IMR-90 (cell line): ENCODE results near the gene CDNF. TPM values are rescaled to one million over a fixed set of nuclear protein-coding genes. Genes with fewer than 3 reads are reported as not detected.

ENCODE experiments used
- ATAC-seq: fragments of 200-7000 bp; cut with Tn5 transposase; 2 replicates; pipeline ENCODE4 v1.9.1; 2020; ENCODE audit warnings: low read depth, mild to moderate bottlenecking, moderate library complexity
- BruUV-seq: library from RNA; stranded (reverse); fragments of 400-500 nt; replicated peaks from 2 replicates; lab custom pipeline; 2021; lab: Mats Ljungman, UMichigan
- CTCF ChIA-PET: fragments of 300-600 bp; formaldehyde crosslinking; extraction: SDS; loops from one replicate; lab custom pipeline; 2021; ENCODE audit warnings: antibody characterized with exemption; lab: Yijun Ruan, JAX
- POLR2A ChIA-PET: fragments of 300-600 bp; sonication (Branson Sonifier 250); formaldehyde crosslinking; loops from one replicate; lab custom pipeline; 2022; ENCODE audit warnings: antibody characterized with exemption; ENCODE audit not compliant: unreplicated experiment; lab: Charles Lee
- DNase-seq: peaks from one replicate; pipeline ENCODE4 v3.0.0; 2013
- H2AFZ ChIP-seq: replicated peaks from 2 replicates; pipeline ENCODE3; 2013; ENCODE audit warnings: low read length, mild to moderate bottlenecking; ENCODE audit not compliant: poor library complexity
- H2AK5ac ChIP-seq: 2 replicates; pipeline ENCODE4 v1.6.1; 2013; ENCODE audit warnings: low read depth, low read length, inconsistent platforms
- H2AK9ac ChIP-seq: replicated peaks from 2 replicates; pipeline ENCODE3; 2013; ENCODE audit warnings: mild to moderate bottlenecking, low read depth, low read length, moderate library complexity; ENCODE audit not compliant: poor library complexity
- H2BK120ac ChIP-seq: 2 replicates; pipeline ENCODE4 v1.6.1; 2013; ENCODE audit warnings: low read depth, low read length, inconsistent platforms
- H2BK15ac ChIP-seq: 3 replicates; pipeline ENCODE4 v1.6.1; 2013; ENCODE audit warnings: low read depth, low read length, inconsistent platforms
- H2BK20ac ChIP-seq: 2 replicates; pipeline ENCODE4 v1.6.1; 2013; ENCODE audit warnings: low read depth, mild to moderate bottlenecking, inconsistent platforms, low read length, moderate library complexity
- H2BK5ac ChIP-seq: 2 replicates; pipeline ENCODE4 v1.6.1; 2013; ENCODE audit warnings: mild to moderate bottlenecking, low read depth, low read length, inconsistent platforms; ENCODE audit not compliant: poor library complexity, severe bottlenecking
- H3K14ac ChIP-seq: replicated peaks from 2 replicates; pipeline ENCODE4 v1.6.1; 2013; ENCODE audit warnings: low read depth, low read length, inconsistent platforms
- H3K18ac ChIP-seq: 2 replicates; pipeline ENCODE4 v1.6.1; 2013; ENCODE audit warnings: low read depth, low read length, control low read depth
- H3K23ac ChIP-seq: 2 replicates; pipeline ENCODE4 v1.6.1; 2013; ENCODE audit warnings: low read depth, low read length, inconsistent platforms
- H3K27ac ChIP-seq: 2 replicates; pipeline ENCODE4 v1.5.1; 2013; ENCODE audit warnings: mild to moderate bottlenecking, control low read depth, low read length; ENCODE audit not compliant: insufficient read depth
- H3K27me3 ChIP-seq: 2 replicates; pipeline ENCODE4 v1.6.1; 2013; ENCODE audit warnings: low read length; ENCODE audit not compliant: control insufficient read depth, insufficient read depth
- H3K36me3 ChIP-seq: 2 replicates; pipeline ENCODE4 v1.6.1; 2013; ENCODE audit warnings: low read length, mixed read lengths; ENCODE audit not compliant: control insufficient read depth, insufficient read depth
- H3K4ac ChIP-seq: 2 replicates; pipeline ENCODE4 v1.6.1; 2013; ENCODE audit warnings: low read depth, low read length, inconsistent platforms
- H3K4me1 ChIP-seq: 2 replicates; pipeline ENCODE4 v1.6.1; 2013; ENCODE audit warnings: low read length, mixed read lengths; ENCODE audit not compliant: control insufficient read depth, insufficient read depth
- H3K4me2 ChIP-seq: 2 replicates; pipeline ENCODE4 v1.6.1; 2013; ENCODE audit warnings: low read depth, mild to moderate bottlenecking, control low read depth, low read length, moderate library complexity
- H3K4me3 ChIP-seq: 2 replicates; pipeline ENCODE4 v1.5.1; 2013; ENCODE audit warnings: low read depth, mild to moderate bottlenecking, control low read depth, low read length, moderate library complexity; ENCODE audit not compliant: insufficient read depth
- H3K56ac ChIP-seq: 2 replicates; pipeline ENCODE4 v1.6.1; 2013; ENCODE audit warnings: low read length, inconsistent platforms; ENCODE audit not compliant: insufficient read depth; ENCODE audit errors: extremely low read depth
- H3K79me1 ChIP-seq, 2 experiments: 2 replicates each; pipeline ENCODE4 v1.6.1; 2013; ENCODE audit warnings: low read length in 2 of 2, inconsistent platforms in 1 of 2, low read depth in 1 of 2
- H3K9ac ChIP-seq: 2 replicates; pipeline ENCODE4 v1.6.1; 2013; ENCODE audit warnings: low read depth, low read length, control low read depth
- H3K9me1 ChIP-seq: 2 replicates; pipeline ENCODE4 v1.6.1; 2013; ENCODE audit warnings: low read length, inconsistent platforms; ENCODE audit not compliant: insufficient read depth
- H3K9me3 ChIP-seq: 2 replicates; pipeline ENCODE4 v1.6.1; 2013; ENCODE audit warnings: low read length; ENCODE audit not compliant: control insufficient read depth, insufficient read depth
- H4K20me1 ChIP-seq: 2 replicates; pipeline ENCODE4 v1.6.1; 2013; ENCODE audit warnings: low read length, inconsistent platforms; ENCODE audit not compliant: insufficient read depth
- H4K5ac ChIP-seq: 2 replicates; pipeline ENCODE4 v1.6.1; 2013; ENCODE audit warnings: mild to moderate bottlenecking, low read depth, low read length, control low read depth
- H4K8ac ChIP-seq, 2 experiments: 2 replicates each; pipeline ENCODE4 v1.6.1; 2013; ENCODE audit warnings: low read depth in 2 of 2, low read length in 2 of 2, control low read depth in 1 of 2, inconsistent platforms in 1 of 2
- H4K91ac ChIP-seq: 2 replicates; pipeline ENCODE4 v1.6.1; 2013; ENCODE audit warnings: low read depth, low read length, inconsistent platforms; ENCODE audit not compliant: insufficient read depth
- NFE2L2 ChIP-seq: fragments of 150-350 bp; IDR thresholded peaks from 2 replicates; pipeline ENCODE4 v1.6.1; 2016; ENCODE audit warnings: low read depth, mild to moderate bottlenecking, low read length
- WGBS, 2 experiments: methylation state at CpG; one replicate each; pipeline versions ENCODE4 v1.1.5 to v1.1.7; 2013; ENCODE audit warnings: missing lambda C conversion rate in 2 of 2; ENCODE audit not compliant: insufficient read length in 1 of 2; ENCODE audit errors: extremely low coverage in 2 of 2; 5-methylcytosine and 5-hydroxymethylcytosine counted together
- dilution Hi-C: fragments of 300-500 bp; cut with HindIII; formaldehyde crosslinking; loops from one replicate; pipeline ENCODE4 v1.14.3; 2018; ENCODE audit warnings: low sequenced_read_pairs; ENCODE audit not compliant: unreplicated experiment
- in situ Hi-C: fragments of 300-500 bp; cut with MboI; formaldehyde crosslinking; loops from 3 replicates; pipeline ENCODE4 v1.14.3; 2019; ENCODE audit warnings: low sequenced_read_pairs, inconsistent platforms, mixed read lengths
- intact Hi-C: fragments of 100-400 bp; cut with micrococcal nuclease; formaldehyde crosslinking; loops from 2 replicates; pipeline ENCODE4 v1.10.0; 2022
- polyA plus RNA-seq, 3 experiments: library from polyadenylated mRNA; depleted of rRNA; stranded (reverse); fragments of >200 nt; gene quantifications; 2 replicates each; pipeline ENCODE4 v1.2.3, GENCODE V29; 2012; ENCODE audit warnings: low replicate concordance in 1 of 3
- total RNA-seq: library from RNA; depleted of rRNA; stranded (reverse); fragments of >200 nt; gene quantifications from 2 replicates; pipeline ENCODE4 v1.2.3, GENCODE V29; 2012
- TF ChIP-seq, protein P1 (sequence below): fragments of 150-350 bp; IDR thresholded peaks from 2 replicates; pipeline ENCODE4 v1.6.1; 2016; ENCODE audit warnings: low read depth, mild to moderate bottlenecking, low read length, moderate library complexity, borderline replicate concordance

Gene CDNF
- total and polyA plus RNA-seq, 2 of the 4 experiments (the other 2 are of a cell fraction), result 0.72 to 1.3 TPM

DNA sequence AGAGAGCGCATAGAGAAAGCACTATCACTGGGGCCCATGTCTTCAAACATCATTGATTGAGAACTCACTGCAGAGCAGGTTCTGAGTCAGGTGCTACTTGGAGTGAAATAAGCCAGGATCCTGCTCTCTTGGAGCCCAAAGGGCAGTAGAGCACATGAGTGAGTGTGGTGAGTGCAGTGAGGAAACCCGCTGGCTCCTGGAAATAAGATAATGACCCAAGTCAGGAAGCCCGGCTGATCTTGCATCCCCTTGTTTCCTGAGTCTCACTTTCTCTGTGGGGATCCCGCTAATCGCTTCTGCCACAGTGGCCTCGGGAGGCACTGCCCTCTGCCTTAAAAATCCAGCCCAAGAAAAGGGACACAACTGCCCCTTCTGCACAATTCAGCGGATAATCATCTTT, 56.1 kb downstream of the CDNF start:
- BruUV-seq, result no TSS peak
- WGBS, 2 experiments, result 86% methylated on average over 3 of the region's 7 CpGs; no CpG with 5 or more reads in 1 of the 2 experiments

More for the DNA sequence above, 56.1 kb downstream of the CDNF start:
- peak overlapping the region; percentile 62 for H2BK120ac ChIP-seq
- in situ Hi-C loops (no loop called here), dilution Hi-C loops (no loop called here), intact Hi-C loops (no loop called here)
- ChIA-PET POLR2A (no interaction called here), CTCF (no interaction called here)
- H4K5ac ChIP-seq, result no peak overlapping the region
- no peak for DNase-seq
- no peak overlapping the region for H3K4me3 ChIP-seq
- H3K4me1 ChIP-seq, result peaks cover 14% of the 10 kb centered on the region
- H4K20me1 ChIP-seq, result no peaks in the 10 kb centered on the region; the same call in 1 of the 2 replicates
- no peak overlapping the region for H4K8ac ChIP-seq
- peak overlapping the region; percentile 61 for H2BK20ac ChIP-seq
- H3K9ac ChIP-seq, result no peak overlapping the region
- no peak overlapping the region for H3K27ac ChIP-seq
- H3K9me1 ChIP-seq, result peaks cover 10% of the 10 kb centered on the region
- H3K4ac ChIP-seq, result peak overlapping the region; percentile 72
- H3K14ac ChIP-seq, result 0 out of 2 replicates have a peak overlapping the region, but pooled peaks have one; percentile 41
- H3K79me1 ChIP-seq, result no peaks in the 10 kb centered on the region
- no peak for ATAC-seq
- H2AK9ac ChIP-seq, result no peak overlapping the region
- TF ChIP-seq, protein P1, sequence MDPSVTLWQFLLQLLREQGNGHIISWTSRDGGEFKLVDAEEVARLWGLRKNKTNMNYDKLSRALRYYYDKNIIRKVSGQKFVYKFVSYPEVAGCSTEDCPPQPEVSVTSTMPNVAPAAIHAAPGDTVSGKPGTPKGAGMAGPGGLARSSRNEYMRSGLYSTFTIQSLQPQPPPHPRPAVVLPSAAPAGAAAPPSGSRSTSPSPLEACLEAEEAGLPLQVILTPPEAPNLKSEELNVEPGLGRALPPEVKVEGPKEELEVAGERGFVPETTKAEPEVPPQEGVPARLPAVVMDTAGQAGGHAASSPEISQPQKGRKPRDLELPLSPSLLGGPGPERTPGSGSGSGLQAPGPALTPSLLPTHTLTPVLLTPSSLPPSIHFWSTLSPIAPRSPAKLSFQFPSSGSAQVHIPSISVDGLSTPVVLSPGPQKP, result no peak
- no peak for TF ChIP-seq NFE2L2
- H3K56ac ChIP-seq, result no peak overlapping the region
- peak overlapping the region; percentile 58 for H2AK5ac ChIP-seq
- no peaks in the 10 kb centered on the region for H3K27me3 ChIP-seq
- no peaks in the 10 kb centered on the region for H3K36me3 ChIP-seq
- H3K4me2 ChIP-seq, result no peak overlapping the region
- peak overlapping the region; percentile 59 for H4K91ac ChIP-seq
- H3K23ac ChIP-seq, result peak overlapping the region; percentile 76; the same call in 1 of the 2 replicates
- H2BK15ac ChIP-seq, result peak overlapping the region; percentile 91
- H2BK5ac ChIP-seq, result no peak overlapping the region
- H3K9me3 ChIP-seq, result peaks cover 5% of the 10 kb centered on the region
- no peak overlapping the region for H3K18ac ChIP-seq
- no peak overlapping the region for H2AFZ ChIP-seq
